Dermis microvascular lymphatic vessel endothelial cell (primary cell): ENCODE results near the gene SERPING1. TPM values are rescaled to one million over a fixed set of nuclear protein-coding genes. Genes with fewer than 3 reads are reported as not detected.
A peak's percentile ranks its signal among the peaks of the same experiment; 100 is the strongest.
"Not testable (repeated sequence)": the region's sequence is repeated elsewhere in the genome, so short reads cannot be mapped to it uniquely, and the experiment has no call there.

Experiments used
- DNase-seq, 2 donors: peaks; one replicate each; pipeline versions ENCODE4 v3.0.0 to v3.0.0-alpha.2; 2010; ENCODE audit warnings: low read depth in 2 of 2
- total RNA-seq: library from RNA; depleted of rRNA; stranded (reverse); fragments of >200 nt; gene quantifications from 2 replicates; pipeline ENCODE4 v1.2.1, GENCODE V29; 2014

The SERPING1 gene
- total RNA-seq, 1 donor from 2014 or later: not detected

DNA sequence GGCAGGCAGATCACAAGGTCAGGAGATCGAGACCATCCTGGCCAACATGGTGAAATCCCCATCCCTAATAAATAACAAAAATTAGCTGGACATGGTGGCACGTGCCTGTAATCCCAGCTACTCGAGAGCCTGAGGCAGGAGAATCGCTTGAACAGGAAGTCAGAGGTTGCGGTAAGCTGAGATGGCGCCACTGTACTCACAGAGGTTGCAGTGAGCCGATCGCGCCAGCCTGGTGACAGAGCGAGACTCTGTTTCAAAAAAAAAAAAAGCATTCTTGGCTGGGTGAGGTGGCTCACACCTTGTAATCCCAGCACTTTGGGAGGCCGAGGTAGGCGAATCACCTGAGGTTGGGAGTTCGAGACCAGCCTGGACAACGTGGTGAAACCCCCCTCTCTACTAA is 54.7 kb downstream of the SERPING1 start:
- not testable (repeated sequence) for DNase-seq

DNA sequence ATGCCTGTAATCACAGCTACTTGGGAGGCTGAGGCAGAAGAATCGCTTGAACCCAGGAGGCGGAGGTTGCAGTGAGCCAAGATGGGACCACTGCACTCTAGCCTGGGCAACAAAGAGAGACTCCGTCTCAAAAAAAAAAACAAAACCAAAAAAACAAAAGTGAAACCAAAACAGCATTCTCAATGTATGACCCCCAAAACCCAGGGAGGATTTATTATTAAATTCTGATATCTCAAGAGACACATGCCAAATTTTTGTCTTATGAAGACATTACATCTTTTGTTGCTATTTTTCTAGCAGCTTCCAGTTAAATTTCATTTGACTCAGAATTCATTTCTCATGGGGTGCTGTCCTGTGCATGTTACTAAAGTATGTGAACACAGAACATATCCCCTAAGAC is 55.2 kb downstream of the SERPING1 start:
- no peak for DNase-seq

DNA sequence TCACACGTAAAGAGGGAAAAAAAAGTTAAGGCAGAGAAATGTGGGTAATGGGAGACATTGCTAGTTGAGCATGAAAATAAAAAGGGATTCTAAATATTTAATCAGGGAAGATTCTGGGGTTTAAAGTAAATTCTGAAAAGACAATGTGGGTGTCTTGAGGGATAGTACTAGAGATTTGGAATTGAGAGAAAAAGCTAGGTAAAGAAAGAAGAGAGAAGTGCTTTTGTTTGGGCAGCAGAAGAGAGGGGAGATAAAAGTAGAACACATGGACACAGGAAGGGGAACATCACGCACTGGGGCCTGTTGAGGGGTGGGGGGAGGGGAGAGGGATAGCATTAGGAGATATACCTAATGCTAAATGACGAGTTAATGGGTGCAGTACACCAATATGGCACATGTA is 55.7 kb downstream of the SERPING1 start:
- DNase-seq: no peak

DNA sequence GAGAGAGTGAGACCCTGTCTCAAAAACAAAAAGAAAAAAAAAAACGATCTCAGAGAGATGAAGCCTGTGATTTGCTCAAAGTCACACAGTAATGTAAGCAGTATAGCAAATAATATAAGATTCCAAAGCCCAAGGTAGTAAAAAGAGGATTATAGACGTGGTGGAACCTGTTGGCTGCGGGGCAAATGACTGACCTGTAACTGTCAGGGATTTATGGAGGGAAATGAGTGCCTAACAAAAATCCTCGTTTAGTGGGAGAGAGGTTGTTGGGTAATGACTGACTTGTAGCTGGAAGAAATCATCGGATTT is 59.4 kb downstream of the SERPING1 start:
- DNase-seq: no peak

DNA sequence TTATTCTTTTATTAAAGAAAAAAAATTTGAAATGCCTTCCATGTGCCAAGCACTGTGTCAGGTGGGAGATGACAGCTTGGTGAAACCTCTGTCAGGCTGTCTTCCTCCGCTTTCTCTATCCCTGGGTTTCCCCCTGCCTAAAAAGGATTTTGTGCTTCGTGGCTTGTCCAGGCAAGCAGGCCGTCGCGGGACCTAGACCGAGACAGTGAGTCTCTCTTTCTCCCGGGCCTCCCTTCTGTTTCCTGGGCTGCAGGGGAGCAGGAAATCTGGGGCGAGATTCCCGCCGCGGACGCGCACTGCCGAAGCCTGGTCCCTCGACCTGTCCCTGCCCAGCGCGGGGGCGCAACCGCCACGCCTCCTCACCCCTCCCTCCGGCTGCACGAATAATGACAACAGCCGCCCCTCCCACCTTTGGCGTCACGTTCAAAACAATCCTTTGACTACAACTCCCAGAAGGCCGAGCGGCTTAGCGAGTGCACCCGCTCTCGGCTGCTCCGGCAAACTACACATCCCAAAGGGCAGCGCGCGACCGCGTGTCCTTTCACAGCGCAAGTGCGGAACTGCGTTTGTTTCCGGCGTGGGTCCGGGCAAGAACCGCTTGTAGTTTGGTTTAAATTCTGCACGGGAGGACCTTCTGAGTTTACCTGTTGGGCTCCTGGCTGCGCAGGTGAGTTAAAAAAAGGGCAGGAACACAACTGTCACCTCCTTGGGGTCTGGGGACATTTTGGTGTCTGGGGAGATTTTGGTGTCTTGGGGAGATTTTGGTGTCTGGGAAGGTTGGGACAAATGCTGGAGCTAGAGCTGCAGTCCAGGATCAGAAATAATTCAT is 59.9 kb downstream of the SERPING1 start, which contains the start of gene CLP1:
CLP1 (plus strand) TSS at position 569 of the 829 bp plus-strand sequence. CDS start 1,715 bp downstream, outside the sequence.
- peak; percentile 98 to 99 for DNase-seq

DNA sequence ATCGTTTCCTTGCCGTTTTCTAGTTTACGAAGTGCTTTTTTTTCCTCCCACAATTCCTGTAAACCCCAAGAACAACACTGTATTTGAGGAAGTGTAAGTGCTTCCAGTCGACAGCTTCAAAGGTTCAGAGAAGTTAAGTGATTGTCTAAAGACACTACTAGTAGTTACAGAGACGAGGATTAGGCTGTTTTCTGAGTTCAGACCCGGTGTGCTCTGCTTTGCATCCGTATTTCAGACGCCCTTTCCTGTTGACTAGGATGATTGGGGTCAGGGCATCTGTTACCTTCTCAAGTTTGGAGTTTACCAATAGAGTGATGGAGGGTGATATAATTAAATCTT is 60.5 kb downstream of the SERPING1 start:
- no peak for DNase-seq

GRCh38 chr11:57659669-57660068 is 62.2 kb downstream of the SERPING1 start:
- DNase-seq: no peak

DNA sequence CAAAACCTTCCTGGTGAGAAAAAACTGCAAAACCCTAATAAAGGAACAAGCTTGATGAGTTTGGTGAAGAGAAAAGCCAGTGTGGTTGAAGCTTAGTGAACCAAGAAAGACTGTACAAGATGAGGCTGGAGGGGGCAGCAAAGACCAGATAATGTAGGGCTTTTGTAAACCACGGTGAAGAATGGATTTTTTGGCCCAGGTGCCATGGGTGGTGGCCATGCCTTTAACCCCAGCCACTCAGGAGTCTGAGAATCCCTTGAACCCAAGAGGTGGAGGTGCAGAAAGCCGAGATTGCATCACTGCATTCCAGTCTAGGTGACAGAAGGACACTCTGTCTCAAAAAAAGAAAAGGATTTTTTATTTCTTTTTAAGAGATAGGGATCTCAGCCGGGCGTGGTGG is 65.4 kb downstream of the SERPING1 start:
- DNase-seq: peak in 1 of 2 donors; percentile 24

- no peak for DNase-seq
Measured at GRCh38 chr11:57663975-57664374, 66.5 kb downstream of the SERPING1 start.

Other genes with a start within 250 kb of the SERPING1 start
- gene PRG3, start 216.5 kb upstream of the SERPING1 start, total RNA-seq: not detected in 2 replicates
- gene PRG2, start 207.0 kb upstream of the SERPING1 start, total RNA-seq: under 0.01 TPM in 1 of 2 replicates, not detected in the other
- gene SLC43A3, start 170.6 kb upstream of the SERPING1 start, total RNA-seq: 24.4 and 35.3 TPM in 2 replicates
- 0.13 TPM in 1 of 2 replicates, not detected in the other for gene RTN4RL2, start 137.2 kb upstream of the SERPING1 start, total RNA-seq
- gene SLC43A1, start 82.0 kb upstream of the SERPING1 start, total RNA-seq: 11.0 and 19.0 TPM in 2 replicates
- 34.5 and 64.1 TPM in 2 replicates for gene TIMM10, start 66.9 kb upstream of the SERPING1 start, total RNA-seq
- not detected in 2 replicates for gene SMTNL1, start 60.1 kb upstream of the SERPING1 start, total RNA-seq
- 28.4 and 51.7 TPM in 2 replicates for gene UBE2L6, start 30.0 kb upstream of the SERPING1 start, total RNA-seq
- 0.13 TPM in 2 replicates for gene YPEL4, start 52.2 kb downstream of the SERPING1 start, total RNA-seq
- 17.5 and 23.8 TPM in 2 replicates for gene CLP1, start 60.1 kb downstream of the SERPING1 start, total RNA-seq
- 29.7 and 42.1 TPM in 2 replicates for gene ZDHHC5, start 70.4 kb downstream of the SERPING1 start, total RNA-seq
- 8.2 and 11.5 TPM in 2 replicates for gene MED19, start 114.5 kb downstream of the SERPING1 start, total RNA-seq
- gene TMX2, start 114.9 kb downstream of the SERPING1 start, total RNA-seq: 42.1 and 55.6 TPM in 2 replicates
- gene SELENOH, start 143.8 kb downstream of the SERPING1 start, total RNA-seq: 72.8 and 83.8 TPM in 2 replicates
- not detected in 2 replicates for gene BTBD18, start 154.1 kb downstream of the SERPING1 start, total RNA-seq
- gene CTNND1, start 164.1 kb downstream of the SERPING1 start, total RNA-seq: 206 and 251 TPM in 2 replicates